Endothelial cell of umbilical vein (primary cell): ENCODE data around the gene SRRM5. TPM values are rescaled to one million over a fixed set of nuclear protein-coding genes. Genes with fewer than 3 reads are reported as not detected.
A peak's percentile ranks its signal among the peaks of the same experiment; 100 is the strongest.

Experiments used
- BruUV-seq: library from RNA; stranded (reverse); fragments of 400-500 nt; replicated peaks from 2 replicates; lab custom pipeline; 2021; lab: Mats Ljungman, UMichigan
- CTCF ChIA-PET: fragments of 300-600, 350-600 bp; sonication (Branson Sonifier 250); formaldehyde crosslinking; loops from one replicate; lab custom pipeline; 2021; ENCODE audit warnings: antibody characterized with exemption, inconsistent platforms; lab: Charles Lee
- POLR2A ChIA-PET: fragments of 300-600, 350-600 bp; sonication (Branson Sonifier 250); formaldehyde crosslinking; loops from one replicate; lab custom pipeline; 2021; ENCODE audit warnings: antibody characterized with exemption, inconsistent platforms; lab: Charles Lee
- DNase-seq: peaks from one replicate; pipeline ENCODE4 v3.0.0-alpha.2; 2011; ENCODE audit warnings: low read depth, low spot score
- FAIRE-seq: peaks from 2 replicates; lab custom pipeline; 2011; peaks lifted over from hg19 to GRCh38; lab: Jason Lieb, UNC
- H2AFZ ChIP-seq: 2 replicates; pipeline ENCODE4 v1.6.0; 2012; ENCODE audit warnings: low read depth, low read length, control low read depth, inconsistent platforms
- H3K27ac ChIP-seq: 2 replicates; pipeline ENCODE4 v1.5.1; 2011; ENCODE audit warnings: low read depth, mild to moderate bottlenecking, control low read depth, low read length, moderate library complexity; ENCODE audit not compliant: insufficient read depth
- H3K27me3 ChIP-seq, 2 experiments: 2 replicates each; pipeline versions ENCODE4 v1.6.0 to v1.6.1; 2011; ENCODE audit warnings: low read length in 2 of 2, mixed read lengths in 1 of 2; ENCODE audit not compliant: control insufficient read depth in 2 of 2, insufficient read depth in 2 of 2
- H3K36me3 ChIP-seq, 2 experiments: 2 replicates in 1 of 2; 3 replicates in 1 of 2; pipeline ENCODE4 v1.5.1; 2011; ENCODE audit warnings: low read length in 2 of 2, mild to moderate bottlenecking in 1 of 2, moderate library complexity in 1 of 2; ENCODE audit not compliant: control insufficient read depth in 2 of 2, insufficient read depth in 2 of 2; ENCODE audit errors: extremely low read depth in 1 of 2
- H3K4me1 ChIP-seq: 3 replicates; pipeline ENCODE4 v1.5.1; 2011; ENCODE audit warnings: mild to moderate bottlenecking, low read length; ENCODE audit not compliant: control insufficient read depth, insufficient read depth; ENCODE audit errors: extremely low read depth
- H3K4me2 ChIP-seq: 2 replicates; pipeline ENCODE4 v1.6.1; 2011; ENCODE audit warnings: low read length, control low read depth, mixed read lengths; ENCODE audit not compliant: insufficient read depth
- H3K4me3 ChIP-seq, 3 experiments: fragments of 200-600 bp in 1 of 3; sonication (generic), shearing (Covaris generic) in 1 of 3; replicated peaks in 1 of 3; 2 replicates each; pipeline ENCODE4 v1.5.1; 2011 to 2016; ENCODE audit warnings: control low read depth in 3 of 3, low read length in 3 of 3, mild to moderate bottlenecking in 2 of 3, inconsistent platforms in 1 of 3, low read depth in 1 of 3, moderate library complexity in 1 of 3; ENCODE audit not compliant: insufficient read depth in 1 of 3
- H3K79me2 ChIP-seq: 2 replicates; pipeline ENCODE4 v1.6.0; 2012; ENCODE audit warnings: low read length, inconsistent platforms; ENCODE audit not compliant: control insufficient read depth, insufficient read depth
- H3K9ac ChIP-seq: replicated peaks from 2 replicates; pipeline ENCODE3; 2011; ENCODE audit warnings: low read length, control low read depth; ENCODE audit not compliant: insufficient read depth; ENCODE audit errors: extremely low read depth
- H3K9me1 ChIP-seq: replicated peaks from 3 replicates; pipeline ENCODE4 v1.6.0; 2011; ENCODE audit warnings: mild to moderate bottlenecking, low read length; ENCODE audit not compliant: control insufficient read depth, insufficient read depth; ENCODE audit errors: extremely low read depth
- H3K9me3 ChIP-seq: replicated peaks from 2 replicates; pipeline ENCODE4 v1.5.1; 2012; ENCODE audit warnings: low read length, inconsistent platforms; ENCODE audit not compliant: control insufficient read depth, insufficient read depth
- H4K20me1 ChIP-seq: replicated peaks from 2 replicates; pipeline ENCODE3; 2011; ENCODE audit warnings: mild to moderate bottlenecking, low read length; ENCODE audit not compliant: control insufficient read depth, insufficient read depth; ENCODE audit errors: extremely low read depth
- EZH2 ChIP-seq: IDR thresholded peaks from 2 replicates; pipeline ENCODE4 v1.6.1; 2012; ENCODE audit warnings: borderline replicate concordance, low read depth, mild to moderate bottlenecking, moderate library complexity, low read length, inconsistent platforms; ENCODE audit not compliant: severe bottlenecking
- FOS ChIP-seq: IDR thresholded peaks from 2 replicates; pipeline ENCODE4 v1.6.1; 2011; ENCODE audit warnings: mild to moderate bottlenecking, low read length, moderate library complexity, borderline replicate concordance; ENCODE audit not compliant: insufficient read depth
- GATA2 ChIP-seq: IDR thresholded peaks from 2 replicates; pipeline ENCODE4 v1.7.0; 2011; ENCODE audit warnings: low read depth, mild to moderate bottlenecking, moderate library complexity, mixed read lengths, low read length; ENCODE audit not compliant: insufficient read length, insufficient read depth
- POLR2A ChIP-seq: IDR thresholded peaks from 2 replicates; pipeline ENCODE4 v1.6.1; 2012; ENCODE audit warnings: low read depth, mild to moderate bottlenecking, control low read depth, low read length
- dilution Hi-C: fragments of 300-500 bp; cut with MboI; formaldehyde crosslinking; loops from one replicate; pipeline ENCODE4 v1.15.0; 2019; ENCODE audit warnings: low sequenced_read_pairs; ENCODE audit not compliant: extremely low pct_ligation_motif_present
- intact Hi-C: fragments of 100-400 bp; cut with micrococcal nuclease; formaldehyde crosslinking; loops from one replicate; pipeline ENCODE4 v1.10.0; 2022
- polyA plus RNA-seq, 4 experiments: library from polyadenylated mRNA; depleted of rRNA in 3 of 4; stranded (reverse) in 3 of 4; unstranded in 1 of 4; fragments of >200 nt; gene quantifications; 2 replicates each; pipeline versions ENCODE4 v1.2.1 to v1.2.3, GENCODE V29; 2011 to 2012; ENCODE audit warnings: missing spikeins in 1 of 4
- total RNA-seq: library from RNA; stranded (reverse); gene quantifications from 2 replicates; pipeline ENCODE4 v1.2.3, GENCODE V29; 2021
- TF ChIP-seq, protein P1 (sequence below), 2 donors: IDR thresholded peaks; 1 replicate in 1 of 2; 2 replicates in 1 of 2; pipeline ENCODE4 v1.5.1; 2011; ENCODE audit warnings: low read length in 2 of 2, mild to moderate bottlenecking in 2 of 2, moderate library complexity in 2 of 2, control low read depth in 1 of 2, inconsistent platforms in 1 of 2, low read depth in 1 of 2; ENCODE audit not compliant: insufficient read depth in 1 of 2; ENCODE audit errors: extremely low read depth in 1 of 2

The SRRM5 gene
- total and polyA plus RNA-seq, 2 donors (not counting 3 experiments of a cell fraction or from before 2014, with no cell fraction given) = 0.17 to 0.27 TPM

DNA sequence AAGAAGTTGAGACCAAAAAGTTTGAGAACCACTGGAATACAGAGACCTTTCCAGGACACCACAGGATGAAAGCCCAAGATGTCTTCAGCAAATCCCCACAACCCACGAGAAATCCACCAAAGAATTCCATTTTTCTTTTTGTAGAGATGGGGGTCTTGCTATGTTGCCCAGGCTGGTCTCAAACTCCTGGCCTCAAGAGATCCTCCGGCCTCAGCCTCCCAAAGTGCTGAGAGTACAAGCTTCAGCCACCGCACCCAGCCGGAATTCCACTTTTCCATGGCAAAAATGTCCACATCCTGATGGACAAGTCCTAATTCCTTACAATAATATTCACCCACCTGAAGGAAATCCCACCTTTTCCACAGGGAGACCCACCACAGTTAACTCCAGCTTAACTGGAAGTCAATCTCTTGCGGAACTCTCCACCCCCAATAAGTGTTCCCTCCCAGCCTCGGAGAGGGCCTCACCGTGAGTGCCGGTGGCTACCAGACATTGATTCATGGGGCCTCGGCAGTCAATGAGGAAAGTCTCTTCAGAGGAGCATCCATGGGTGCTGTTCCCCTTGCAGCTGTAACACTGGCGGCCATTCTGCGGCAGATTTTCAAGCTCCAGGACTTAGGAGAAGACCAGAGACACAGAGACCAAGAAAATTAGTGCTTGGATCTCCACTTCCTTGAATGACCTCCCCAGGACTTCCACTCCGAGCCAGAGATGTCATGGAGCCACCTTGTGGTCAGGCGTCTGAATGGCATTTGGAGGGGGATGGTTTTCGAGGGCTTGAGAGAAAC, 40.1 kb downstream of the SRRM5 start:
- Histone ChIP-seq H4K20me1 (no peaks in the 10 kb centered on the region), H3K27me3 (no peaks in the 10 kb centered on the region), H2AFZ (peak overlapping the region; percentile 25), H3K4me3 (peak overlapping the region in 1 of 3 experiments; percentile 7), H3K4me1 (no peaks in the 10 kb centered on the region), H3K4me2 (no peak overlapping the region), H3K9me3 (no peaks in the 10 kb centered on the region), H3K36me3 (peaks cover 5 to 8% of the 10 kb centered on the region in 2 experiments), H3K27ac (no peak overlapping the region), H3K9ac (no peak overlapping the region), H3K9me1 (no peaks in the 10 kb centered on the region), H3K79me2 (no peaks in the 10 kb centered on the region)
- ChIA-PET CTCF (interaction anchor here (0.8 to 3.6 kb wide), 12 partner anchors 10 to 219 kb away, joined by 3 to 27 read pairs (median 4); partner anchors contain the start of genes IRGQ and ZNF576), POLR2A (no interaction called here)
- peak; percentile 77 for DNase-seq
- intact Hi-C loops (loop anchor here (1.0 kb wide), 5 partner anchors 56 to 219 kb away; partner anchors contain the start of genes IRGQ and ZNF576), dilution Hi-C loops (no loop called here)
- TF ChIP-seq, protein P1, sequence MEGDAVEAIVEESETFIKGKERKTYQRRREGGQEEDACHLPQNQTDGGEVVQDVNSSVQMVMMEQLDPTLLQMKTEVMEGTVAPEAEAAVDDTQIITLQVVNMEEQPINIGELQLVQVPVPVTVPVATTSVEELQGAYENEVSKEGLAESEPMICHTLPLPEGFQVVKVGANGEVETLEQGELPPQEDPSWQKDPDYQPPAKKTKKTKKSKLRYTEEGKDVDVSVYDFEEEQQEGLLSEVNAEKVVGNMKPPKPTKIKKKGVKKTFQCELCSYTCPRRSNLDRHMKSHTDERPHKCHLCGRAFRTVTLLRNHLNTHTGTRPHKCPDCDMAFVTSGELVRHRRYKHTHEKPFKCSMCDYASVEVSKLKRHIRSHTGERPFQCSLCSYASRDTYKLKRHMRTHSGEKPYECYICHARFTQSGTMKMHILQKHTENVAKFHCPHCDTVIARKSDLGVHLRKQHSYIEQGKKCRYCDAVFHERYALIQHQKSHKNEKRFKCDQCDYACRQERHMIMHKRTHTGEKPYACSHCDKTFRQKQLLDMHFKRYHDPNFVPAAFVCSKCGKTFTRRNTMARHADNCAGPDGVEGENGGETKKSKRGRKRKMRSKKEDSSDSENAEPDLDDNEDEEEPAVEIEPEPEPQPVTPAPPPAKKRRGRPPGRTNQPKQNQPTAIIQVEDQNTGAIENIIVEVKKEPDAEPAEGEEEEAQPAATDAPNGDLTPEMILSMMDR (IDR thresholded peaks at IDR 0.05; ENCODE audit: extremely low read depth in 1 of 2, insufficient read depth in 1 of 2, low read depth in 1 of 2, low read length in 2 of 2) = peak; percentile 82 to 86
- no peak for TF ChIP-seq EZH2
- BruUV-seq = no TSS peak
- FAIRE-seq = peak; percentile 96

DNA sequence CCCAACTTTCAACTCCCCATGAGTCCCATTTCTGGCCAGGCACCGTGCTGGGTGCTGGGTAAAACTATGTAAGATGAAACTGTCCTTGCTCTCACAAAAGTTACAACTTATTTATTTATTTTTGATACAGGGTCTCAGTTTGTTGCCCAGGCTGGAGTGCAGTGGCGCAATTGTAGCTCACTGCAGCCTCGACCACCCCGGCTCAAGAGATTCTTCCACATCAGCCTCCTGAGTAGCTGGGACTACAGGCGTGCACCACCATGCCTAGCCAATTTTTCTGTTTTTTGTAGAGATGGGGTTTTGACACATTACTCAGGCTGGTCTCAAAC, 40.6 kb downstream of the SRRM5 start:
- H3K79me2 ChIP-seq = peaks cover 2% of the 10 kb centered on the region
- intact Hi-C loops = loop anchor here (1.0 kb wide), 5 partner anchors 56 to 219 kb away; partner anchors contain the start of genes IRGQ and ZNF576
- no peaks in the 10 kb centered on the region for H3K9me3 ChIP-seq
- no TSS peak for BruUV-seq
- no peak overlapping the region for H3K4me3 ChIP-seq
- H3K4me1 ChIP-seq = no peaks in the 10 kb centered on the region
- TF ChIP-seq, protein P1 (IDR thresholded peaks at IDR 0.05; ENCODE audit: extremely low read depth in 1 of 2, insufficient read depth in 1 of 2, low read depth in 1 of 2, low read length in 2 of 2) = no peak
- TF ChIP-seq POLR2A (peak; percentile 39), FOS (no peak), GATA2 (no peak)
- no peaks in the 10 kb centered on the region for H4K20me1 ChIP-seq
- dilution Hi-C loops = no loop called here
- DNase-seq = no peak
- H3K27me3 ChIP-seq = no peaks in the 10 kb centered on the region
- H3K4me2 ChIP-seq = no peak overlapping the region
- no peak overlapping the region for H2AFZ ChIP-seq
- ChIA-PET POLR2A (no interaction called here), CTCF (interaction anchor here (0.7 to 3.6 kb wide), 11 partner anchors 11 to 220 kb away, joined by 3 to 27 read pairs (median 4); no protein-coding TSS in a partner anchor)
- H3K9ac ChIP-seq = no peak overlapping the region
- peaks cover 5 to 8% of the 10 kb centered on the region in 2 experiments for H3K36me3 ChIP-seq
- FAIRE-seq = no peak
- no peak overlapping the region for H3K27ac ChIP-seq
- H3K9me1 ChIP-seq = no peaks in the 10 kb centered on the region
